Measurements from ENCODE around the gene GNRH2. TPM values are rescaled to one million over a fixed set of nuclear protein-coding genes. Genes with fewer than 3 reads are reported as not detected.

The GNRH2 gene
- total RNA-seq, 1 donor from 2014 or later = 0.53 TPM

- no peak for TF ChIP-seq CTCF (IDR thresholded peaks at IDR 0.05; ENCODE audit: insufficient read depth, low read length, severe bottlenecking)
- no peak for FAIRE-seq
- Histone ChIP-seq H3K36me3 (ENCODE audit: control insufficient read depth, insufficient read depth, low read length) (no peaks in the 10 kb centered on the region), H3K27me3 (ENCODE audit: control insufficient read depth, insufficient read depth, low read length) (peaks cover 19% of the 10 kb centered on the region), H3K4me3 (ENCODE audit: low read depth, low read length) (peak overlapping the region; percentile 6)
- no peak for DNase-seq (ENCODE audit: low read depth)
Measured at GRCh38 chr20:3082955-3083952, 39.8 kb downstream of the GNRH2 start.

GRCh38 chr20:3084283-3084985 lies 41.0 kb downstream of the GNRH2 start, which contains the start of gene AVP:
AVP (minus strand) TSS chr20:3084724; CDS start chr20:3084674, 50 bp downstream.
- DNase-seq (ENCODE audit: low read depth) = no peak
- no peak for TF ChIP-seq CTCF (IDR thresholded peaks at IDR 0.05; ENCODE audit: insufficient read depth, low read length, severe bottlenecking)
- FAIRE-seq = no peak
- no peak within 1 kb of the TSS for H3K4me3 ChIP-seq (ENCODE audit: low read depth, low read length)
- H3K36me3 ChIP-seq (ENCODE audit: control insufficient read depth, insufficient read depth, low read length) = no peaks in the 10 kb centered on the region
- peaks cover 19% of the 10 kb centered on the region for H3K27me3 ChIP-seq (ENCODE audit: control insufficient read depth, insufficient read depth, low read length)

GRCh38 chr20:3084986-3085360 lies 41.6 kb downstream of the GNRH2 start:
- H3K27me3 ChIP-seq (ENCODE audit: control insufficient read depth, insufficient read depth, low read length) = peaks cover 19% of the 10 kb centered on the region
- DNase-seq (ENCODE audit: low read depth) = no peak
- no peaks in the 10 kb centered on the region for H3K36me3 ChIP-seq (ENCODE audit: control insufficient read depth, insufficient read depth, low read length)
- H3K4me3 ChIP-seq (ENCODE audit: low read depth, low read length) = no peak overlapping the region
- no peak for FAIRE-seq
- no peak for TF ChIP-seq CTCF (IDR thresholded peaks at IDR 0.05; ENCODE audit: insufficient read depth, low read length, severe bottlenecking)

GRCh38 chr20:3085571-3086072 lies 42.2 kb downstream of the GNRH2 start:
- no peak overlapping the region for H3K4me3 ChIP-seq (ENCODE audit: low read depth, low read length)
- no peaks in the 10 kb centered on the region for H3K36me3 ChIP-seq (ENCODE audit: control insufficient read depth, insufficient read depth, low read length)
- FAIRE-seq (no peak), DNase-seq (ENCODE audit: low read depth) (no peak)
- H3K27me3 ChIP-seq (ENCODE audit: control insufficient read depth, insufficient read depth, low read length) = peaks cover 19% of the 10 kb centered on the region
- no peak for TF ChIP-seq CTCF (IDR thresholded peaks at IDR 0.05; ENCODE audit: insufficient read depth, low read length, severe bottlenecking)

- no peak for FAIRE-seq
- no peak overlapping the region for H3K4me3 ChIP-seq (ENCODE audit: low read depth, low read length)
- TF ChIP-seq CTCF (IDR thresholded peaks at IDR 0.05; ENCODE audit: insufficient read depth, low read length, severe bottlenecking) = no peak
- no peak for DNase-seq (ENCODE audit: low read depth)
- H3K36me3 ChIP-seq (ENCODE audit: control insufficient read depth, insufficient read depth, low read length) = no peaks in the 10 kb centered on the region
- H3K27me3 ChIP-seq (ENCODE audit: control insufficient read depth, insufficient read depth, low read length) = peaks cover 4% of the 10 kb centered on the region
Measured at GRCh38 chr20:3088031-3088430, 44.6 kb downstream of the GNRH2 start.

Measured in bronchial epithelial cell (primary cell).